Daoy (cell line): ENCODE results near the gene MTA1. TPM values are rescaled to one million over a fixed set of nuclear protein-coding genes. Genes with fewer than 3 reads are reported as not detected.

ENCODE experiments used
- DNase-seq: peaks from one replicate; pipeline ENCODE4 v3.0.0-alpha.2; 2015; ENCODE audit warnings: low read depth
- total RNA-seq: library from RNA; depleted of rRNA; stranded (reverse); fragments of >200 nt; shearing (Covaris generic); gene quantifications from 2 replicates; pipeline ENCODE4 v1.2.3, GENCODE V29; 2014

Gene MTA1
- total RNA-seq, 1 experiment from 2014 or later, result 37.9 TPM

GRCh38 chr14:105497671-105498429 lies 78.2 kb downstream of the MTA1 start:
- no peak for DNase-seq

DNA sequence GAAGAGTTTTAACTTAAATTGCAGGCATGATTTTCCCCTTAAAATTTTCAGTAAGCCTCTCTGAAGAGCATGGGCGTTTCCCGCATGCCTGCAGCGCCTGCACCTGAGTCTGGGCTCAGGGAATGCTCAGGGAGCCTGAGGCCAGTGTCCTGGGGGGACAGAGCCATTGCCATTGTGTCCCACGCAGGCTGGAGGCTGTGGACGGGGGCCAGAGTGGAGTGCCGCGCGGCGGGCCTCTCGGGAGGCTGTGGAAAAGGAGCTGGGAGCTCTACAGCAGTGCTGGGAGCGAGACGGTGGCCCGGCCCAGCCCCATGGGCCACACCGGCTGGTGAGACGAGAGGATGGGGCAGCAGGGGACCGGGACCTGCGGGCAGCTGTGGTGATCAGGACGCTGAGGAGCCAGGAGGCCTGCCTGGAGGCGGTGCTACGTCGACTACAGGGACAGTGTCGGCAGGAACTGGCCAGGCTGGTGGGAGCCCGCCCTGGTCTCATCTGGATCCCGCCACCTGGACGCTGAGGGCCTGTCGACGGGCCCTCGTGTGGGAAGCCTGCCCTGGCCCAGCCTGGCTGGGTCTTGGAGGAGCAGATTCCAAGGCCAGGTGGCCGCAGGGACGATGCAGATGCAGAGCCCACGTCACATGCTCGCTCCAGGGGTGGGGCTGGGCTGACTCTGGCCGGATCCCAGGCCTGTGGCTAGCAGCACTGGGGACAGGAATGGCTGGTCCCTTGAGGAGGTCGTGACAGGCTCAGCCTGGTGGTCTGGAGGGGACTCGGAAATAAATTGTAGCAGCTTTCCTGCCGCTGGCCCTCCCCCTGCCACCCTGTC lies 79.0 kb downstream of the MTA1 start:
- DNase-seq, result peak; percentile 10

DNA sequence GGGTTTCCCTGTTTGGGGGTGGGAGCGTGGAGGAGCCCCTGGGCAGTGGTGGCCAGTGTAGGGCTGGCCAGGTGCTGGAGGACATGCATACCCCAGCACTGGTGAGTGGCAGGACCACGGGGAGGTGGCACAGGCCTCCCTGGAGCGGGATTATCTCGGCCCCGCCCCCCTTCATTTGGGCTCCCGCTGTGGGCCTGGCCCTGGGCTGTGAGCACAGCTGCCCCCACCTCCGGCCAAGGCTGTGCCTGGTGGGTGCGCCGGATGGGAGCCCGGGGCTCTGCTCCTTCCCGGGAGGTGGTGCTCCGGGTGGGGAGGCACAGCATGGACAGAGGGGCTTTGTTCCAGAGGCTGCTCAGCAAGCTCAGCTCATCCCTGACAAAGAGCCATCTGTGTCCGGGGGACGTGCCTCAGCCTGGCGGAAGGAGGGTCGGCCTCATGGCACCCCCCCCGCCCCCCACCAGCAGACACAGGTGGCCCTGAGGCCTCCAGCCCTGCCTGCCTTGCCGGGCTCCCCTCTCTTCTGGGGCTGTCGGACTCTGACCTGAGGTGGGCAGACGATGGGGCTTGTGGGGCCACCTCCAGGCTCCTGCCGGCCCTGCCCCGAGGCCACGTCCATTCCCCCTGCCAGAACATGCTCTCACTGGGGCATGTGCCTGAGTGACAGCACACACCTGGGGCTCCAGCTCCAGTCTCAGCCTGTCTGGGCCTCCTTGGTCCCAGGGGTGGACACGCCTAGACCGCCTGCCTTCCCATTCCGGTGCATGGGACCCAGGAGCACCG lies 79.8 kb downstream of the MTA1 start:
- peak; percentile 9 for DNase-seq

DNA sequence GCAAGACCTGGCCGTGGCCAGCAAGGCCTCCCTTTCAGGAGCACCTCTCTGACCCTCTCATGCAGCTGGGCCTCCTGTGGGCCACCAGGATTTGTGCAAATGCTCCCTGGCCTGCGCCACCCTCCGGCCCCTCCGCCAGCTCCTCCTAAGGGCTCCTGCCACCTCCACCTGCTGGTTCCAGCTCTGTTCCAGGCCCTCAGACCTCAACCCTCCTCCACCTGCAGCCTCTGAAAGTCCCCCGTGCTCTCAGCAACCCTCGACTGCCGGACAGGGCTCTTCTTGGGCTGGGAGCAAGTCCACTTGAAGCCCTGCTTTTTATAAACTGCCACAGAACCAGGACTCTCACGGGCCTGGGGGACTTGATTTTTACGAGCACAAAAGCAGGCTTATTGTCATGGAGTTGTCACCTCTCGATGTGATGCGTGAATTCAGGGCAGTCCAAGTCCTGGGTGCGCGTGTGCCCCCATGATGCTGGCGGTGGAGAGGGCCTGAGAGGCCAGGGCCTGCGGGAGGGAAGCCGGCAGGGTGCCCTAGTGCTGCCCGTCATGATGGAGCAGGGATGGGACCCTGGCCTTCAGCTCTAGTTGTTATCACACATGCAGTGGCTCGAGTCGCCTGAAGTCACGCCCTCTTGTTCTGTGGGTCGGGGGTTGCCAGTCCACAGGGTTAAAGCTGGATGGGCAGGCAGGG lies 80.6 kb downstream of the MTA1 start:
- no peak for DNase-seq

DNA sequence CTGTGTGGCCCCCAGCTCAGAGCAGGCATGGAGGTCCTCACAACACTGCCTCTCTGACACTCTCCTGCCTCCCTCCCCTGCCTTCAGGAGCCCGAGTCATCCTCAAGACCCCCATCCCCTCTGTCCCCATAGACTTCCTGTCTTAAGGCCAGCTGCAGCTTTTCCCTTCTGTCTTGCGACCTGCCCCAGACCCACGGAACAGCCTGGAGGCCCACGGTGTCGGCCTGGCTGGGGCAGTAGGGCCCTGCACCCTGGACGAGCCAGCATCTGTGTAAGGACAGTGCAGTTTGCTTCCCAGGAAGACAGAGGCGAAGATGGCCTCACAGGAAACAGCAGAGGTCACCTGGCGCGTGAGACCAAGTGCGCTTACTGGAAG lies 81.1 kb downstream of the MTA1 start:
- no peak for DNase-seq

GRCh38 chr14:105501504-105502291 lies 82.1 kb downstream of the MTA1 start:
- DNase-seq, result no peak

GRCh38 chr14:105502446-105503295 lies 83.0 kb downstream of the MTA1 start:
- DNase-seq, result no peak

DNA sequence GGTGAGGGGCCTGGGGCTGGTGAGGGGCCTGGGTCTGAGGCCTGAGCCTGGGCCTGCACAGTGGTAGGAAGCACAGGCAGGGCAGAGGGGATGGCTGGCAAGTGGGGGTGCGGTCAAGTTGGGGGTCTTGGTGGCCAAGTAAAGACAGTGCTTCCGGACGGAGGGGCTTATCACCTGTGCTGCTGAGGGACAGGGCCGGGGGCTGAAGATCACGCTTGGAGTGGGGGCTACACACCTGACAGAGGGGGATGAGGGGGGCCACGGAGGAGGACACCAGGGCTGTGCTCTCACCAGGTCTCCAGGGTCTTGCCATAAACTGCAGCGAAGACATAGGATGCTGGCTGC lies 83.6 kb downstream of the MTA1 start:
- no peak for DNase-seq

GRCh38 chr14:105503935-105504692 lies 84.5 kb downstream of the MTA1 start:
- DNase-seq, result peak; percentile 18

GRCh38 chr14:105505101-105505500 lies 85.5 kb downstream of the MTA1 start:
- no peak for DNase-seq

DNA sequence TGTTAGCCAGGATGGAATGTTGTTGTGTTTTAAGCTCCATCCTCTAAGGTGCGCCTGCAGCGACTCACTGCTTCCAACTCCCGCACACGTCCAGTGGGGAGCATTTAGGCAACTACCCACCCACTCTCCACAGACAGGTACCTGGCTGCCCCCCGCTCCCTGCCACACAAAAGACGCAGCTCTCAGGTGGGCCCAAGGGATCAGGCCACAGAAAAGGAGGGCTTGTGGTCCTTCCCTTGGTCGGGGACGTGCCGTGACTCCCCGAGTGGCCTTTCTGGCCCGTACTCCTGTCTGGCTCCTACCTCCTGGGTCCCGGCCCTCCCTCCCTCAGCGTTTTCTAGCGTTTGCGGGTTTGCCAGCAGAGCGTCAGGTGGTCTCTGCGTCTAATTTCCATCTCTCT lies 87.6 kb downstream of the MTA1 start:
- no peak for DNase-seq

GRCh38 chr14:105508069-105508468 lies 88.4 kb downstream of the MTA1 start:
- no peak for DNase-seq

- DNase-seq, result no peak
Measured at GRCh38 chr14:105508601-105509000, 89.0 kb downstream of the MTA1 start.

DNA sequence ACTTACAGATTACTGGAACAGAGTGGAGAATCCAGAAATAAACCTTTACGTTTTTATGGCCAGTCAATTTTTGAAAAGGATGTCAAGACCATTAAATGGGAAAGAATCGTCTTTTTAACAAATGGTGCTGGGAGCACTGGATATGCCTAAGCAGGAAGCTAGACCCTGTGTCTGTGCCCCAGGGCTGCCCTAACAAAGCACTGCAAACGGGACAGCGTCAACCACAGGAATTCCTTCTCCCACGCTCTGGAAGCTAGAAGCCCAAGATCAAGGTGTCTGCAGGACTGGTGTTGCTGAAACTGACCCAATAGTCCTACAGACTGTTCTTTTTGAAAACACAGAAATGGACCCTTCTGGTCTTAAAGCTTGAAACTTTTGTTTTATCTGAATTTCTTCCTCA lies 97.5 kb downstream of the MTA1 start:
- peak; percentile 40 for DNase-seq

DNA sequence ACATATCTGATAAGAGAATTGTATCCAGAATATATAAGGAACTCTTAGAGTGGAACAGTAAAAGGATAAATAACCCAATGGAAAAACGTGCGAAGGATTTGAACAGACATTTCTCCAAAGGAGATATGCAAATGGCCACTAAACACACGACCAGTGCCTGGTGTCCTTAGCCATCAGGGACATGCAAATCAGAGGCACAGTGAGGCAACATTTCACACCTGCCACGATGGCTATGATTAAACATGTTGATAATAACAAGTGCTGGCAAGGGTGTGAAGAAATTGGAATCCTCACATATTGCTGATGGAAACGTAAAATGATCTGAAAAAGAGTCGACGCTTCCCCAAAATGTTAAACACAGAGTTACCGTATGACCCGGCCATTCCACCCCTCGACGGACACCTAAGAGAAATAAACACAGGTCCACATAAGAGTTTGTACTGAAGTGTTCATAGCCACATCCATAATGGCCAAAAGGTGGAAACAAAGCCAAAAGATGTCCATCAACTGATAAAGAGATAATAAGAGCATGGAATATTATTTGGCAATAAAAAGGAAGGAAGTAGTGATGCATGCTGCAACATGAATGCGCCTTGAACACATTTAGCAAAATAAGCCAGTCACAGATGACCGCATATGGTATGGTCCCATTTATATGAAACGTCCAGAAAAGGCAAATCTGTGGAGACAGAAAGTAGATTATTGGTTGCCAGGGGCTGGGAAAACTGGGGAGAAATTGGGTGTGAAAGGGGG lies 100.5 kb downstream of the MTA1 start:
- no peak for DNase-seq
